ENCODE results near the gene C1orf50. TPM values are rescaled to one million over a fixed set of nuclear protein-coding genes. Genes with fewer than 3 reads are reported as not detected.

The C1orf50 gene
- total RNA-seq, 4 donors from 2014 or later, result 2.8 to 14.7 (median 5.4) TPM

GRCh38 chr1:42776502-42776901 lies 9.5 kb downstream of the C1orf50 start:
- H3K4me1 ChIP-seq, result peaks cover 0 to 8% of the 10 kb centered on the region in 2 donors
- H3K27ac ChIP-seq, result no peak overlapping the region
- no peak overlapping the region for H3K4me3 ChIP-seq
- ATAC-seq, result no peak
- in situ Hi-C loops (cut with MboI; ENCODE audit: low sequenced_read_pairs in 4 of 4), result loop anchor here in 3 of 4 donors (10.0 to 25.0 kb wide), 2 partner anchors 286 to 298 kb away; no protein-coding TSS in a partner anchor
- intact Hi-C loops (cut with DNase I; ENCODE audit: low total_unique reads), result no loop called here
- H3K9me3 ChIP-seq, result no peaks in the 10 kb centered on the region
- no peaks in the 10 kb centered on the region for H3K27me3 ChIP-seq
- H3K36me3 ChIP-seq, result peaks cover 0 to 67% of the 10 kb centered on the region in 2 donors
- no peak for DNase-seq
- TF ChIP-seq CTCF (IDR thresholded peaks at IDR 0.05 in 4 of 5, conservative IDR thresholded peaks at IDR 0.05 in 1 of 5), result no peak
- TF ChIP-seq POLR2A (IDR thresholded peaks at IDR 0.05), result no peak

GRCh38 chr1:42777852-42778251 lies 10.8 kb downstream of the C1orf50 start:
- in situ Hi-C loops (cut with MboI; ENCODE audit: low sequenced_read_pairs in 4 of 4), result loop anchor here in 3 of 4 donors (10.0 to 25.0 kb wide), 2 partner anchors 284 to 297 kb away; no protein-coding TSS in a partner anchor
- Histone ChIP-seq H3K27me3 (no peaks in the 10 kb centered on the region), H3K9me3 (no peaks in the 10 kb centered on the region), H3K36me3 (peaks cover 0 to 67% of the 10 kb centered on the region in 2 donors), H3K4me3 (no peak overlapping the region), H3K4me1 (no peaks in the 10 kb centered on the region), H3K27ac (no peak overlapping the region)
- TF ChIP-seq CTCF (IDR thresholded peaks at IDR 0.05 in 4 of 5, conservative IDR thresholded peaks at IDR 0.05 in 1 of 5) (peak in 4 of 5 experiments; percentile 25 to 48 (median 39)), POLR2A (IDR thresholded peaks at IDR 0.05) (no peak)
- ATAC-seq, result no peak
- DNase-seq, result no peak
- intact Hi-C loops (cut with DNase I; ENCODE audit: low total_unique reads), result loop anchor here (1.0 kb wide), 1 partner anchor 295 kb away; no protein-coding TSS in a partner anchor

GRCh38 chr1:42779725-42780124 lies 12.7 kb downstream of the C1orf50 start:
- Histone ChIP-seq H3K27me3 (peaks cover 0 to 3% (median 0%) of the 10 kb centered on the region in 3 donors), H3K9me3 (no peaks in the 10 kb centered on the region), H3K36me3 (peaks cover 0 to 56% of the 10 kb centered on the region in 2 donors), H3K27ac (no peak overlapping the region), H3K4me1 (no peaks in the 10 kb centered on the region), H3K4me3 (no peak overlapping the region)
- ATAC-seq, result no peak
- DNase-seq, result no peak
- in situ Hi-C loops (cut with MboI; ENCODE audit: low sequenced_read_pairs in 4 of 4), result loop anchor here in 3 of 4 donors (10.0 to 25.0 kb wide), 2 partner anchors 283 to 295 kb away; no protein-coding TSS in a partner anchor
- intact Hi-C loops (cut with DNase I; ENCODE audit: low total_unique reads), result no loop called here
- TF ChIP-seq CTCF (IDR thresholded peaks at IDR 0.05 in 4 of 5, conservative IDR thresholded peaks at IDR 0.05 in 1 of 5), result no peak
- no peak for TF ChIP-seq POLR2A (IDR thresholded peaks at IDR 0.05)

GRCh38 chr1:42780176-42780575 lies 13.1 kb downstream of the C1orf50 start:
- H3K9me3 ChIP-seq, result no peaks in the 10 kb centered on the region
- no peak for ATAC-seq
- in situ Hi-C loops (cut with MboI; ENCODE audit: low sequenced_read_pairs in 4 of 4), result loop anchor here in 2 of 4 donors (25.0 kb wide), 1 partner anchor 282 kb away; no protein-coding TSS in a partner anchor
- peaks cover 0 to 7% (median 0%) of the 10 kb centered on the region in 3 donors for H3K27me3 ChIP-seq
- peaks cover 0 to 51% of the 10 kb centered on the region in 2 donors for H3K36me3 ChIP-seq
- H3K27ac ChIP-seq, result no peak overlapping the region
- peaks cover 0 to 4% of the 10 kb centered on the region in 2 donors for H3K4me1 ChIP-seq
- TF ChIP-seq POLR2A (IDR thresholded peaks at IDR 0.05) (no peak), CTCF (IDR thresholded peaks at IDR 0.05 in 4 of 5, conservative IDR thresholded peaks at IDR 0.05 in 1 of 5) (no peak)
- DNase-seq, result no peak
- intact Hi-C loops (cut with DNase I; ENCODE audit: low total_unique reads), result no loop called here
- H3K4me3 ChIP-seq, result no peak overlapping the region
